NCI-H2196 (cell line): ENCODE measurements around the gene AMMECR1L.
"Not testable (repeated sequence)": the region's sequence is repeated elsewhere in the genome, so short reads cannot be mapped to it uniquely, and the experiment has no call there.

ENCODE experiments used
- DNase-seq: peaks from one replicate; lab custom pipeline; 2025; ENCODE audit not compliant: unreplicated experiment; lab: John Stamatoyannopoulos, UW

The AMMECR1L gene

GRCh38 chr2:127885780-127886592 is at the start of gene AMMECR1L:
Gene AMMECR1L, minus strand, starts transcription at chr2:127885956. Its CDS starts 11,722 bp downstream, at chr2:127874234.
- peak; percentile 57 for DNase-seq

GRCh38 chr2:127935337-127935736 is 49.6 kb upstream of the AMMECR1L start:
- no peak for DNase-seq

GRCh38 chr2:127932199-127932876 is 46.6 kb upstream of the AMMECR1L start:
- DNase-seq = no peak

GRCh38 chr2:127929449-127929848 is 43.7 kb upstream of the AMMECR1L start:
- no peak for DNase-seq

- no peak for DNase-seq
Observed at GRCh38 chr2:127927384-127927783, 41.6 kb upstream of the AMMECR1L start.

- no peak for DNase-seq
Observed at GRCh38 chr2:127917916-127918315, 32.2 kb upstream of the AMMECR1L start.

- no peak for DNase-seq
Observed at GRCh38 chr2:127913808-127914457, 28.2 kb upstream of the AMMECR1L start.

- DNase-seq = no peak
Observed at GRCh38 chr2:127911737-127912136, 26.0 kb upstream of the AMMECR1L start.

- DNase-seq = no peak
Observed at GRCh38 chr2:127910415-127910814, 24.7 kb upstream of the AMMECR1L start.

GRCh38 chr2:127909019-127909418 is 23.3 kb upstream of the AMMECR1L start:
- no peak for DNase-seq

- DNase-seq = not testable (repeated sequence)
Observed at GRCh38 chr2:127907733-127908400, 22.1 kb upstream of the AMMECR1L start.

GRCh38 chr2:127906206-127906926 is 20.6 kb upstream of the AMMECR1L start:
- DNase-seq = no peak

- DNase-seq = no peak
Observed at GRCh38 chr2:127901339-127902056, 15.7 kb upstream of the AMMECR1L start.

GRCh38 chr2:127897531-127898211 is 11.9 kb upstream of the AMMECR1L start:
- DNase-seq = no peak

- no peak for DNase-seq
Observed at GRCh38 chr2:127893494-127893893, 7.7 kb upstream of the AMMECR1L start.

GRCh38 chr2:127893033-127893432 is 7.3 kb upstream of the AMMECR1L start:
- DNase-seq = no peak

- DNase-seq = no peak
Observed at GRCh38 chr2:127891811-127892210, 6.1 kb upstream of the AMMECR1L start.

GRCh38 chr2:127890756-127891155 is 5.0 kb upstream of the AMMECR1L start:
- DNase-seq = not testable (repeated sequence)

GRCh38 chr2:127888772-127889171 is 3.0 kb upstream of the AMMECR1L start:
- no peak for DNase-seq
